WTC11 (cell line): Measurements from ENCODE around the gene TNIK. TPM values are rescaled to one million over a fixed set of nuclear protein-coding genes. Genes with fewer than 3 reads are reported as not detected.

Source experiments
- ATAC-seq: fragments of 200-7000 bp; cut with Tn5 transposase; 2 replicates; pipeline ENCODE4 v1.10.0; 2021; ENCODE audit warnings: mild to moderate bottlenecking, moderate library complexity
- CTCF ChIA-PET: fragments of 300-600 bp; sonication (Branson Sonifier 250); formaldehyde crosslinking; loops from one replicate; lab custom pipeline; 2021; ENCODE audit warnings: antibody characterized with exemption; lab: Charles Lee
- POLR2A ChIA-PET: fragments of 350-600 bp; sonication (Branson Sonifier 250); formaldehyde crosslinking; loops from one replicate; lab custom pipeline; 2021; ENCODE audit warnings: antibody characterized with exemption; lab: Charles Lee
- DNase-seq: peaks from one replicate; pipeline ENCODE4 v3.0.0; 2021; ENCODE audit warnings: low spot score
- H3K27ac Mint-ChIP-seq: 2 replicates; pipeline ENCODE4 v1.8.0; 2021; ENCODE audit warnings: mixed read lengths
- H3K27me3 Mint-ChIP-seq: 2 replicates; pipeline ENCODE4 v1.8.0; 2021; ENCODE audit warnings: low read depth, mild to moderate bottlenecking, moderate library complexity, mixed read lengths
- H3K36me3 Mint-ChIP-seq: 2 replicates; pipeline ENCODE4 v1.8.0; 2021; ENCODE audit warnings: mixed read lengths
- H3K4me1 Mint-ChIP-seq: 2 replicates; pipeline ENCODE4 v1.8.0; 2022; ENCODE audit warnings: mixed read lengths
- H3K4me3 Mint-ChIP-seq: 2 replicates; pipeline ENCODE4 v1.8.0; 2021; ENCODE audit warnings: mild to moderate bottlenecking, moderate library complexity, mixed read lengths
- H3K9me3 Mint-ChIP-seq: 2 replicates; pipeline ENCODE4 v1.8.0; 2021; ENCODE audit warnings: mixed read lengths
- E2F4 ChIP-seq: sonication (generic); formaldehyde crosslinking; IDR thresholded peaks from 2 replicates; pipeline ENCODE4 v1.8.1; 2022; ENCODE audit warnings: low read depth, mild to moderate bottlenecking, moderate library complexity, missing genetic modification reagents, borderline replicate concordance
- ESRRA ChIP-seq: sonication (generic); formaldehyde crosslinking; IDR thresholded peaks from 2 replicates; pipeline ENCODE4 v1.8.1; 2022; ENCODE audit warnings: mild to moderate bottlenecking, missing genetic modification reagents, borderline replicate concordance
- FOXK1 ChIP-seq: sonication (generic); formaldehyde crosslinking; IDR thresholded peaks from 2 replicates; pipeline ENCODE4 v1.8.0; 2022; ENCODE audit warnings: mild to moderate bottlenecking, moderate library complexity, missing genetic modification reagents
- IRF1 ChIP-seq: sonication (generic); formaldehyde crosslinking; IDR thresholded peaks from 2 replicates; pipeline ENCODE4 v1.8.0; 2023; ENCODE audit warnings: missing genetic modification reagents
- JAZF1 ChIP-seq: fragments of 250-450 bp; sonication (Bioruptor Pico); IDR thresholded peaks from 2 replicates; pipeline ENCODE4 v1.9.0; 2021; ENCODE audit warnings: moderate library complexity, mild to moderate bottlenecking, inconsistent platforms
- JUN ChIP-seq: sonication (generic); formaldehyde crosslinking; IDR thresholded peaks from 2 replicates; pipeline ENCODE4 v1.8.0; 2023; ENCODE audit warnings: mild to moderate bottlenecking, missing genetic modification reagents
- MXD4 ChIP-seq: fragments of 250-450 bp; sonication (Bioruptor Pico); IDR thresholded peaks from 2 replicates; pipeline ENCODE4 v1.8.0; 2021; ENCODE audit warnings: mild to moderate bottlenecking, moderate library complexity, borderline replicate concordance
- NFE2L1 ChIP-seq: sonication (generic); formaldehyde crosslinking; IDR thresholded peaks from 2 replicates; pipeline ENCODE4 v1.8.1; 2023; ENCODE audit warnings: missing genetic modification reagents
- NFYB ChIP-seq: sonication (generic); formaldehyde crosslinking; conservative IDR thresholded peaks from 2 replicates; pipeline ENCODE4 v1.8.0; 2022; ENCODE audit warnings: low read depth, missing genetic modification reagents
- PREB ChIP-seq: sonication (generic); formaldehyde crosslinking; IDR thresholded peaks from 2 replicates; pipeline ENCODE4 v1.8.1; 2022; ENCODE audit warnings: mild to moderate bottlenecking, missing genetic modification reagents, moderate library complexity, borderline replicate concordance
- PRRX2 ChIP-seq: fragments of 250-450 bp; sonication (Bioruptor Pico); IDR thresholded peaks from 2 replicates; pipeline ENCODE4 v1.8.0; 2021; ENCODE audit warnings: mild to moderate bottlenecking
- RELA ChIP-seq: sonication (generic); formaldehyde crosslinking; IDR thresholded peaks from 2 replicates; pipeline ENCODE4 v1.8.1; 2022; ENCODE audit warnings: missing genetic modification reagents, mild to moderate bottlenecking, borderline replicate concordance
- SMAD4 ChIP-seq: sonication (generic); formaldehyde crosslinking; IDR thresholded peaks from 2 replicates; pipeline ENCODE4 v1.8.0; 2022; ENCODE audit warnings: mild to moderate bottlenecking, missing genetic modification reagents
- TCF7 ChIP-seq: sonication (generic); formaldehyde crosslinking; IDR thresholded peaks from 2 replicates; pipeline ENCODE4 v1.8.0; 2022; ENCODE audit warnings: mild to moderate bottlenecking, low read depth, missing genetic modification reagents, moderate library complexity
- TEAD1 ChIP-seq: sonication (generic); formaldehyde crosslinking; IDR thresholded peaks from 2 replicates; pipeline ENCODE4 v1.8.0; 2022; ENCODE audit warnings: mild to moderate bottlenecking, missing genetic modification reagents
- USF2 ChIP-seq: sonication (generic); formaldehyde crosslinking; IDR thresholded peaks from 2 replicates; pipeline ENCODE4 v1.8.1; 2023; ENCODE audit warnings: mild to moderate bottlenecking, missing genetic modification reagents, moderate library complexity
- ZMAT4 ChIP-seq: fragments of 250-450 bp; sonication (Bioruptor Pico); IDR thresholded peaks from 2 replicates; pipeline ENCODE4 v1.9.0; 2021; ENCODE audit warnings: mild to moderate bottlenecking
- ZNF138 ChIP-seq: sonication (generic); formaldehyde crosslinking; conservative IDR thresholded peaks from 2 replicates; pipeline ENCODE4 v1.8.1; 2022; ENCODE audit warnings: mild to moderate bottlenecking, moderate library complexity, missing genetic modification reagents
- ZNF281 ChIP-seq: sonication (generic); formaldehyde crosslinking; IDR thresholded peaks from 2 replicates; pipeline ENCODE4 v1.8.0; 2023; ENCODE audit warnings: mild to moderate bottlenecking, missing genetic modification reagents
- ZNF416 ChIP-seq: fragments of 250-450 bp; sonication (Bioruptor Pico); IDR thresholded peaks from 2 replicates; pipeline ENCODE4 v1.9.0; 2021; ENCODE audit warnings: mild to moderate bottlenecking, inconsistent platforms
- ZSCAN18 ChIP-seq: fragments of 250-450 bp; sonication (Bioruptor Pico); IDR thresholded peaks from 2 replicates; pipeline ENCODE4 v2.1.2; 2022; ENCODE audit warnings: mild to moderate bottlenecking, moderate library complexity
- total RNA-seq: library from RNA; stranded (reverse); gene quantifications from 3 replicates; pipeline ENCODE4 v1.2.3, GENCODE V29; 2021

TNIK gene
- total RNA-seq, 1 experiment from 2014 or later, result 50.3 TPM

GRCh38 chr3:171349392-171349791 is 110.8 kb downstream of the TNIK start:
- H3K36me3 Mint-ChIP-seq, result no peaks in the 10 kb centered on the region
- TF ChIP-seq JUN (CRISPR knock-in tag) (no peak), NFYB (no peak), FOXK1 (CRISPR knock-in tag) (no peak), PREB (no peak)
- TF ChIP-seq, all 79 proteins: peak for 0
- DNase-seq (no peak), ATAC-seq (no peak)
- Mint-ChIP-seq H3K4me1 (peaks cover 70% of the 10 kb centered on the region), H3K27ac (no peak overlapping the region), H3K27me3 (no peaks in the 10 kb centered on the region), H3K9me3 (no peaks in the 10 kb centered on the region), H3K4me3 (no peak overlapping the region)
- ChIA-PET POLR2A (no interaction called here), CTCF (interaction anchor here (1.1 to 1.6 kb wide), 2 partner anchors 12 to 104 kb away, joined by 3 to 10 read pairs; no protein-coding TSS in a partner anchor)

- ChIA-PET POLR2A (no interaction called here), CTCF (interaction anchor here (0.8 to 1.5 kb wide), 2 partner anchors 105 to 266 kb away, joined by 3 read pairs; no protein-coding TSS in a partner anchor)
- H3K27ac Mint-ChIP-seq, result no peak overlapping the region
- TF ChIP-seq ESRRA (CRISPR knock-in tag) (no peak), ZMAT4 (CRISPR knock-in tag) (no peak), E2F4 (CRISPR knock-in tag) (no peak), ZNF138 (no peak), ZNF416 (CRISPR knock-in tag) (no peak), JAZF1 (CRISPR knock-in tag) (no peak), ZSCAN18 (CRISPR knock-in tag) (no peak)
- no peaks in the 10 kb centered on the region for H3K27me3 Mint-ChIP-seq
- H3K4me1 Mint-ChIP-seq, result peaks cover 69% of the 10 kb centered on the region
- no peak overlapping the region for H3K4me3 Mint-ChIP-seq
- 0 out of 2 replicates have a peak, but pooled peaks have one; percentile 30 for ATAC-seq
- H3K36me3 Mint-ChIP-seq, result peaks cover 6% of the 10 kb centered on the region; the same call in 1 of the 2 replicates
- peaks cover under 1% of the 10 kb centered on the region; the same call in 1 of the 2 replicates for H3K9me3 Mint-ChIP-seq
- no peak for DNase-seq
These were observed 112.1 kb downstream of the TNIK start for GRCh38 chr3:171348121-171348520.

- no peak for ATAC-seq
- H3K27me3 Mint-ChIP-seq, result no peaks in the 10 kb centered on the region
- POLR2A ChIA-PET, result interaction anchor here (0.7 kb wide), 1 partner anchor 73 kb away, joined by 4 read pairs; no protein-coding TSS in a partner anchor
- no peak for DNase-seq
- CTCF ChIA-PET, result interaction anchor here (0.6 to 1.5 kb wide), 3 partner anchors 37 to 267 kb away, joined by 3 to 5 read pairs (median 3); no protein-coding TSS in a partner anchor
- no peak overlapping the region for H3K4me3 Mint-ChIP-seq
- H3K4me1 Mint-ChIP-seq, result peaks cover 62% of the 10 kb centered on the region
- peaks cover 12% of the 10 kb centered on the region for H3K36me3 Mint-ChIP-seq
- peaks cover 7% of the 10 kb centered on the region for H3K9me3 Mint-ChIP-seq
- H3K27ac Mint-ChIP-seq, result no peak overlapping the region
- TF ChIP-seq MXD4 (CRISPR knock-in tag), result no peak
- no peak for TF ChIP-seq IRF1 (CRISPR knock-in tag)
- TF ChIP-seq NFE2L1 (CRISPR knock-in tag), result no peak
- TF ChIP-seq RELA (CRISPR knock-in tag), result no peak
- TF ChIP-seq TCF7 (CRISPR knock-in tag), result no peak
- TF ChIP-seq ZMAT4 (CRISPR knock-in tag), result no peak
- TF ChIP-seq ZNF281 (CRISPR knock-in tag), result no peak
- no peak for TF ChIP-seq TEAD1 (CRISPR knock-in tag)
- no peak for TF ChIP-seq PRRX2 (CRISPR knock-in tag)
- no peak for TF ChIP-seq USF2 (CRISPR knock-in tag)
- TF ChIP-seq SMAD4, result no peak
These were observed 112.7 kb downstream of the TNIK start for GRCh38 chr3:171347301-171348039.
